SK-N-SH treated with all-trans-retinoic acid at 6 μM for 48 hours (cell line): Measurements from ENCODE around the gene LCN2.

Experiments
- ATAC-seq: fragments of 200-7000 bp; cut with Tn5 transposase; 3 replicates; pipeline ENCODE4 v1.9.1; 2020; ENCODE audit warnings: mild to moderate bottlenecking, moderate library complexity
- ARNTL ChIP-seq: fragments of 450-650 bp; formaldehyde crosslinking; IDR thresholded peaks from 2 replicates; pipeline ENCODE4 v1.5.0; 2020; ENCODE audit warnings: low read depth, mild to moderate bottlenecking, moderate library complexity, borderline replicate concordance
- BACH2 ChIP-seq: fragments of 250-450 bp; sonication (Bioruptor Pico); IDR thresholded peaks from 2 replicates; pipeline ENCODE4 v1.9.0; 2021; ENCODE audit warnings: mild to moderate bottlenecking, borderline replicate concordance
- CREB5 ChIP-seq: fragments of 250-450 bp; sonication (Bioruptor Pico); IDR thresholded peaks from 2 replicates; pipeline ENCODE4 v1.5.1; 2020; ENCODE audit warnings: low read depth, mild to moderate bottlenecking, moderate library complexity
- CSDC2 ChIP-seq: fragments of 250-450 bp; sonication (Bioruptor Pico); IDR thresholded peaks from 2 replicates; pipeline ENCODE4 v1.5.0; 2020; ENCODE audit warnings: mild to moderate bottlenecking, moderate library complexity
- ESRRG ChIP-seq: fragments of 250-450 bp; sonication (Bioruptor Pico); IDR thresholded peaks from 2 replicates; pipeline ENCODE4 v1.6.1; 2021; ENCODE audit warnings: mild to moderate bottlenecking
- GLIS3 ChIP-seq: fragments of 250-450 bp; sonication (Bioruptor Pico); IDR thresholded peaks from 2 replicates; pipeline ENCODE4 v1.5.0; 2020; ENCODE audit warnings: mild to moderate bottlenecking, moderate library complexity
- ISL1 ChIP-seq: fragments of 250-450 bp; sonication (Bioruptor Pico); IDR thresholded peaks from 2 replicates; pipeline ENCODE4 v2.1.2; 2022; ENCODE audit warnings: mild to moderate bottlenecking, moderate library complexity
- PPARA ChIP-seq: fragments of 250-450 bp; sonication (Bioruptor Pico); IDR thresholded peaks from 2 replicates; pipeline ENCODE4 v1.5.0; 2020; ENCODE audit warnings: mild to moderate bottlenecking, borderline replicate concordance
- RARB ChIP-seq: fragments of 250-450 bp; sonication (Bioruptor Pico); IDR thresholded peaks from 2 replicates; pipeline ENCODE4 v1.8.0; 2021; ENCODE audit warnings: mild to moderate bottlenecking, moderate library complexity
- SNAI2 ChIP-seq: fragments of 250-450 bp; sonication (Bioruptor Pico); IDR thresholded peaks from 2 replicates; pipeline ENCODE4 v1.5.0; 2020; ENCODE audit warnings: mild to moderate bottlenecking, moderate library complexity
- TCF4 ChIP-seq: fragments of 250-450 bp; sonication (Bioruptor Pico); IDR thresholded peaks from 2 replicates; pipeline ENCODE4 v1.8.0; 2021; ENCODE audit warnings: mild to moderate bottlenecking, moderate library complexity, borderline replicate concordance
- TOX ChIP-seq: fragments of 250-450 bp; sonication (Bioruptor Pico); IDR thresholded peaks from 2 replicates; pipeline ENCODE4 v1.8.0; 2021; ENCODE audit warnings: mild to moderate bottlenecking, moderate library complexity, borderline replicate concordance
- TSHZ2 ChIP-seq: fragments of 250-450 bp; sonication (Bioruptor Pico); IDR thresholded peaks from 2 replicates; pipeline ENCODE4 v1.5.0; 2020; ENCODE audit warnings: mild to moderate bottlenecking, moderate library complexity
- ZC3H10 ChIP-seq: fragments of 250-450 bp; sonication (Bioruptor Pico); IDR thresholded peaks from 2 replicates; pipeline ENCODE4 v1.5.1; 2021; ENCODE audit warnings: mild to moderate bottlenecking, moderate library complexity
- ZFP3 ChIP-seq: fragments of 250-450 bp; sonication (Bioruptor Pico); IDR thresholded peaks from 2 replicates; pipeline ENCODE4 v1.5.0; 2020; ENCODE audit warnings: mild to moderate bottlenecking, moderate library complexity
- ZFP30 ChIP-seq: fragments of 450-650 bp; formaldehyde crosslinking; IDR thresholded peaks from 2 replicates; pipeline ENCODE4 v1.5.0; 2022; ENCODE audit warnings: mild to moderate bottlenecking, moderate library complexity
- ZNF565 ChIP-seq: fragments of 450-650 bp; formaldehyde crosslinking; conservative IDR thresholded peaks from 2 replicates; pipeline ENCODE4 v1.5.0; 2020; ENCODE audit warnings: low read depth, mild to moderate bottlenecking, moderate library complexity
- ZNF70 ChIP-seq: fragments of 450-650 bp; formaldehyde crosslinking; IDR thresholded peaks from 2 replicates; pipeline ENCODE4 v1.5.0; 2020; ENCODE audit warnings: mild to moderate bottlenecking, moderate library complexity
- ZNF8 ChIP-seq: fragments of 450-650 bp; formaldehyde crosslinking; IDR thresholded peaks from 2 replicates; pipeline ENCODE4 v1.5.0; 2020; ENCODE audit warnings: mild to moderate bottlenecking, moderate library complexity
- TF ChIP-seq, protein P1 (sequence below): fragments of 250-450 bp; sonication (Bioruptor Pico); IDR thresholded peaks from 2 replicates; pipeline ENCODE4 v1.8.0; 2021; ENCODE audit warnings: low read depth, mild to moderate bottlenecking, moderate library complexity, borderline replicate concordance
- TF ChIP-seq, protein P2 (sequence below): fragments of 250-450 bp; sonication (Bioruptor Pico); IDR thresholded peaks from 2 replicates; pipeline ENCODE4 v1.8.0; 2020; ENCODE audit warnings: mild to moderate bottlenecking, moderate library complexity, borderline replicate concordance

Gene LCN2

DNA sequence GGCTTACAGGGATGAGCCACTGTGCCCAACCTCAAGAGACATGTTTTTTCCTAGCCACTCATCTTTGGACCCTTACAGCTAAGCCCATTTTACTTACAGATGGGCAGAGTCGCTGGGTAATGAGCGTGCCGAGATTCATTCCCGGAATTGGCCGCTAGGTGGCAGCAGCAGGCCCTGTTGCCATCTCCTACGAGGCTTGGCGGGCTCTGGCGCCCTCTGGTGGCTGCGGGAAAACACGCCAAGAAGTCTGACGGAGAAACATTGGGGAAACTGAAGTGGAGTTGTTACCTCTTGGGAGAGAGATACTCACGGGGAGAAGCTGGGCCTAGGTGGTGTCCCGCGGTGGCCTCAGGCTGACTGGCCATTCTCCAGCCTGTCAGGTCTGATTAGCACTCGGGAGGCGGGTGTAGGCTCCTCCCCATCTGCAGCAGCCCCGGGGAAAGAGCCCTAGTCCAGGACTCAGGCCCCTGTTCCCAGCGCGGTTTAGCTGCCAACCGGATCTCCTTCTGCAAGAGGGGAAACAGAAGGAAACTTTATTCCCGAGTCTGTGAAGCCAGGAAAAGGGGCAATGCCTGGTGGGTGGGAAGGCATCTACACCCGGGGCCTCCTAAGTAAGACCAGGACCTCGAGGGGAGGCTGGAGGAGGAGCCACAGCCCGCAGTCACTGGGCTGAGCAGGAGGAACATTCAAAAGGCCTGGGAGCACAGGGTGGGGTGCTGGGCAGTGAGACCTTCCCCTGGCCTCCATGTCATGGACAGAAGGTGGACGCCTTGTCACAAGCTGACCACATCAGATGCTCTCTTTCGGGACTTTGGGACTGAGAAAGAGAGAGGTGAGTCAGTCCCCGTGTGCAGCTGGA, 31.4 kb upstream of the LCN2 start:
- peak; percentile 86 for ATAC-seq
- TF ChIP-seq ZFP3 (CRISPR knock-in tag) (peak; percentile 82; the same call in 1 of the 2 replicates), TOX (CRISPR knock-in tag) (no peak), CREB5 (CRISPR knock-in tag) (0 out of 2 replicates have a peak, but pooled peaks have one; percentile 11), PPARA (CRISPR knock-in tag) (no peak), RARB (no peak), CSDC2 (no peak), TCF4 (CRISPR knock-in tag) (no peak), ZFP30 (CRISPR knock-in tag) (no peak), GLIS3 (CRISPR knock-in tag) (no peak), ARNTL (CRISPR knock-in tag) (no peak), TSHZ2 (no peak), ZNF8 (CRISPR knock-in tag) (no peak)

- ATAC-seq: no peak
- TF ChIP-seq ZNF70 (CRISPR knock-in tag) (no peak), TSHZ2 (no peak), ZNF8 (CRISPR knock-in tag) (no peak), PPARA (CRISPR knock-in tag) (no peak), CSDC2 (no peak), ISL1 (CRISPR knock-in tag) (no peak), ZNF565 (no peak), RARB (no peak), ESRRG (CRISPR knock-in tag) (no peak), ZFP3 (CRISPR knock-in tag) (no peak), GLIS3 (CRISPR knock-in tag) (no peak), ZFP30 (CRISPR knock-in tag) (no peak), SNAI2 (CRISPR knock-in tag) (no peak), ZC3H10 (CRISPR knock-in tag) (no peak), BACH2 (CRISPR knock-in tag) (no peak)
- TF ChIP-seq, protein P1, sequence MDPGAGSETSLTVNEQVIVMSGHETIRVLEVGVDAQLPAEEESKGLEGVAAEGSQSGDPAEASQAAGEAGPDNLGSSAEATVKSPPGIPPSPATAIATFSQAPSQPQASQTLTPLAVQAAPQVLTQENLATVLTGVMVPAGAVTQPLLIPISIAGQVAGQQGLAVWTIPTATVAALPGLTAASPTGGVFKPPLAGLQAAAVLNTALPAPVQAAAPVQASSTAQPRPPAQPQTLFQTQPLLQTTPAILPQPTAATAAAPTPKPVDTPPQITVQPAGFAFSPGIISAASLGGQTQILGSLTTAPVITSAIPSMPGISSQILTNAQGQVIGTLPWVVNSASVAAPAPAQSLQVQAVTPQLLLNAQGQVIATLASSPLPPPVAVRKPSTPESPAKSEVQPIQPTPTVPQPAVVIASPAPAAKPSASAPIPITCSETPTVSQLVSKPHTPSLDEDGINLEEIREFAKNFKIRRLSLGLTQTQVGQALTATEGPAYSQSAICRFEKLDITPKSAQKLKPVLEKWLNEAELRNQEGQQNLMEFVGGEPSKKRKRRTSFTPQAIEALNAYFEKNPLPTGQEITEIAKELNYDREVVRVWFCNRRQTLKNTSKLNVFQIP (CRISPR knock-in tag): no peak
Measured at GRCh38 chr9:128118472-128118857, 30.8 kb upstream of the LCN2 start.

DNA sequence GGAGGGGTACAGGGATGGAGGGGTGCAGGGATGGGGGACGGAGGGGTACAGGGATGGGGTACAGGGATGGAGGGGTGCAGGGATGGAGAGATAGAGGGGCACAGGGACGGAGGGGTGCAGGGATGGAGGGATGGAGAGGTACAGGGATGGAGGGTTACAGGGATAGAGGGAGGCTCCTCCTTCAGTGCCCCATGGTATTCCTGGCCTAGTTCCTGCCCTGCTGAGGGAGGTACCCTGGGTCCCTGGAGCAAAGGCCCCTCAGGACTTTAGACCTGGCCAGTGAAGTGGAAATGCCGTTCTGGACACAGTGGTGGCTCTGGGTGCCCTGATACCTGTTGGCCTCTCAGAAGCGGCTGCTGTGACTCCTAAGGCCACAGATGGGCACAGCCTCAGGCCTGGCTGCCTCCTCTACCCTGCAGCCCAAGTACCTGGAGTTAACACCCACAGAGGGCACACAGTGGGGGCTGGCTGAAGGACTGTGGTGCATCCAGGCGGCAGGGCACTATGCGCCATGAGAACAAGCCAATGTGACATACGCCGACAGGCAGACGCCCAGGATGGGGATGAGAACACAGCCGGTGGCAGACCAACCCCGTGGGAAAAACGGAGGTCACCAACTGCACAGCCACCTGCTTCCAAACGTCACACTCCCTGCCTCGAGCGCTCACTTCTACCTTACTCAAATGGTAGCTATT, 30.1 kb upstream of the LCN2 start:
- TF ChIP-seq, protein P2, sequence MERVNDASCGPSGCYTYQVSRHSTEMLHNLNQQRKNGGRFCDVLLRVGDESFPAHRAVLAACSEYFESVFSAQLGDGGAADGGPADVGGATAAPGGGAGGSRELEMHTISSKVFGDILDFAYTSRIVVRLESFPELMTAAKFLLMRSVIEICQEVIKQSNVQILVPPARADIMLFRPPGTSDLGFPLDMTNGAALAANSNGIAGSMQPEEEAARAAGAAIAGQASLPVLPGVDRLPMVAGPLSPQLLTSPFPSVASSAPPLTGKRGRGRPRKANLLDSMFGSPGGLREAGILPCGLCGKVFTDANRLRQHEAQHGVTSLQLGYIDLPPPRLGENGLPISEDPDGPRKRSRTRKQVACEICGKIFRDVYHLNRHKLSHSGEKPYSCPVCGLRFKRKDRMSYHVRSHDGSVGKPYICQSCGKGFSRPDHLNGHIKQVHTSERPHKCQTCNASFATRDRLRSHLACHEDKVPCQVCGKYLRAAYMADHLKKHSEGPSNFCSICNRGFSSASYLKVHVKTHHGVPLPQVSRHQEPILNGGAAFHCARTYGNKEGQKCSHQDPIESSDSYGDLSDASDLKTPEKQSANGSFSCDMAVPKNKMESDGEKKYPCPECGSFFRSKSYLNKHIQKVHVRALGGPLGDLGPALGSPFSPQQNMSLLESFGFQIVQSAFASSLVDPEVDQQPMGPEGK: no peak
- TF ChIP-seq TCF4 (CRISPR knock-in tag) (no peak), ZNF70 (CRISPR knock-in tag) (no peak)
- ATAC-seq: no peak; the same call in 2 of the 3 replicates
